ENCODE measurements around the gene TASP1. TPM values are rescaled to one million over a fixed set of nuclear protein-coding genes. Genes with fewer than 3 reads are reported as not detected.

The TASP1 gene
- total RNA-seq, 2 donors from 2014 or later: 5.2 to 7.2 TPM

DNA sequence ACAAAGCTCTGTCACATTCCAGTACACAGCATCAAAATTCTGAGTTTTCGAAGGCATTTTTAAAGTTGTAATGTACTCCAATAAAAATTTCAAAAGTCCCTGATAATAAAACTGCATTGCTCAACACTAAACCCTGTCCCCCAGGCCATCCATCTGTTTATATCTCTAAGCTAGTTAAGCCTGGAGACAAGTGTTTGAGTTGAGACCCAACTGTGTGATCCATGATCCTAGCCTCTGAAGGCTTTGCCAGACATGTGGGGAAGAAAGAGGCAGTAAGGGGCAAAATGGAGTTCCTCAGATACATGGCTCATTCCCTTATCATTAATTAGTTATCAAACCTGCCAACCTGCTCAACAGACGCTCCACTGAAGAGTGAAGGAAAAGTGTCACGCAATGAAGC, 219.3 kb downstream of the TASP1 start:
- TF ChIP-seq, protein P1, sequence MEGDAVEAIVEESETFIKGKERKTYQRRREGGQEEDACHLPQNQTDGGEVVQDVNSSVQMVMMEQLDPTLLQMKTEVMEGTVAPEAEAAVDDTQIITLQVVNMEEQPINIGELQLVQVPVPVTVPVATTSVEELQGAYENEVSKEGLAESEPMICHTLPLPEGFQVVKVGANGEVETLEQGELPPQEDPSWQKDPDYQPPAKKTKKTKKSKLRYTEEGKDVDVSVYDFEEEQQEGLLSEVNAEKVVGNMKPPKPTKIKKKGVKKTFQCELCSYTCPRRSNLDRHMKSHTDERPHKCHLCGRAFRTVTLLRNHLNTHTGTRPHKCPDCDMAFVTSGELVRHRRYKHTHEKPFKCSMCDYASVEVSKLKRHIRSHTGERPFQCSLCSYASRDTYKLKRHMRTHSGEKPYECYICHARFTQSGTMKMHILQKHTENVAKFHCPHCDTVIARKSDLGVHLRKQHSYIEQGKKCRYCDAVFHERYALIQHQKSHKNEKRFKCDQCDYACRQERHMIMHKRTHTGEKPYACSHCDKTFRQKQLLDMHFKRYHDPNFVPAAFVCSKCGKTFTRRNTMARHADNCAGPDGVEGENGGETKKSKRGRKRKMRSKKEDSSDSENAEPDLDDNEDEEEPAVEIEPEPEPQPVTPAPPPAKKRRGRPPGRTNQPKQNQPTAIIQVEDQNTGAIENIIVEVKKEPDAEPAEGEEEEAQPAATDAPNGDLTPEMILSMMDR (IDR thresholded peaks at IDR 0.05): no peak
- H3K4me3 ChIP-seq: no peak overlapping the region
- no peaks in the 10 kb centered on the region for H3K9me3 ChIP-seq
- DNase-seq (ENCODE audit: low spot score): no peak
- no peaks in the 10 kb centered on the region for H3K27me3 ChIP-seq
- no peak overlapping the region for H3K27ac ChIP-seq
- no peaks in the 10 kb centered on the region for H3K4me1 ChIP-seq
- peaks cover 7% of the 10 kb centered on the region for H3K36me3 ChIP-seq

DNA sequence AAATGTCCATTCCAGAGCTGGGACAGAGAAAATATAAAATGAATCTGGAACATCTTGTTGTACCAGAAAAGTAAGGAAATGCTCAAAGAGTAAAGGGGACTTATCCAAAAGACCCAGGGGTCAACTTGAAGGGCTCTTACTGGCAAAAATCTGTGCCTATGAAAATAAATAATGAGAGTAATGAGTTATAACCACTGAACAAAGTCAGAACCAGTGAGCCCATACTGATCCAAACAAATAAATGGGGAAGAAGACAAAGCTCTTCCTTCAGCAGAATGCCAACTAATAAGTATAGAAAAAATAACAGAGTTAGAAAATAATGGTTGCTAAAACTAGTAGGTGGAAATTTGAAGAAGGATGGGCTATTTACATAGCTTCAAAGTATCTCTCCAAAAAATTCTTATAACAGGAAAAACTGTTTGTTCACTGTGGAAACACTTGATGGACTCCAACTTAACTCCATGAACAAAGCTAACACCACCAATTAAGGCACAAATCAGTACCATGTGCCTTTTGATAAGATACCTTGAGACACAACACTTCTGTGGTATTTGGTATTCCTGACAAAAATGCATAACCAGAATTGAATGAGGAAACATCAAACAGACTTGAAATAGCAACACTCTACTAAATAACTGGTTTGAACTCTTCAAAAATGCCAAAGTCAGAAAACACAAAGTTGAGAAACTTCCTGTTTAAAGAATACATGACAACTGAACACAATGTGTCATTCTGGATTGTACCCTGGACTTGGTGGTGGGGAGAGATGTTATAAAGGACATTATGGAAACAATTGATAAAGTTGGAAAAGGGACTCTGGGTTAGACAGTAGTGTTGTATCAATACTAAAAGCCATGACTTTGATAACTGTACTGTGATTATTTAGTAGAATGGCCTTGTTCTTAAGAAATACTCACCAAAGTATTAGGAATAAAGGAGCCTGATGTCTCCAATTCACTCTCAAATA, 220.2 kb downstream of the TASP1 start:
- TF ChIP-seq, protein P1 (IDR thresholded peaks at IDR 0.05): no peak

DNA sequence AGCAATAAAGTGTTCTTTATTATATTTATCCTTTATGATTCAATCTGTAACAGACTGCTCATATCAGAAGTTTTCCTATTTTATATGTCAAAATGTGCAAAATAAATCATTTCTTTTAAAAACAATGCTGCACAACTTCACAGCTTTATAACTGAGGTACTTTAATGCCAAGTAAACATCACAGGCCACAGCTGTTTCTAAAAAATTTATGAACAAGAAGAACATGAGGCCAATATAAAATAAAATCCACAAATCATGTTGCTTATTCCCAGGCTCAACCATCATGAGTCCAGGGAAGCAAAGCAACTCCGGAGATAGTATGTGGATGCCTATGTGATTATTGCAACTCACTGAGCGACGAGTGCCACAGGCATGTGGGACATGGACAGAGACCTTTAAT, 222.2 kb downstream of the TASP1 start:
- no peaks in the 10 kb centered on the region for H3K4me1 ChIP-seq
- no peak overlapping the region for H3K27ac ChIP-seq
- H3K4me3 ChIP-seq: no peak overlapping the region
- no peaks in the 10 kb centered on the region for H3K9me3 ChIP-seq
- TF ChIP-seq, protein P1 (IDR thresholded peaks at IDR 0.05): no peak
- no peak for DNase-seq (ENCODE audit: low spot score)
- H3K27me3 ChIP-seq: no peaks in the 10 kb centered on the region
- H3K36me3 ChIP-seq: peaks cover 7% of the 10 kb centered on the region

More for the DNA sequence above, 220.2 kb downstream of the TASP1 start:
- DNase-seq (ENCODE audit: low spot score): no peak
- Histone ChIP-seq H3K27ac (no peak overlapping the region), H3K4me3 (no peak overlapping the region), H3K36me3 (peaks cover 7% of the 10 kb centered on the region), H3K9me3 (no peaks in the 10 kb centered on the region), H3K27me3 (no peaks in the 10 kb centered on the region), H3K4me1 (no peaks in the 10 kb centered on the region)

DNA sequence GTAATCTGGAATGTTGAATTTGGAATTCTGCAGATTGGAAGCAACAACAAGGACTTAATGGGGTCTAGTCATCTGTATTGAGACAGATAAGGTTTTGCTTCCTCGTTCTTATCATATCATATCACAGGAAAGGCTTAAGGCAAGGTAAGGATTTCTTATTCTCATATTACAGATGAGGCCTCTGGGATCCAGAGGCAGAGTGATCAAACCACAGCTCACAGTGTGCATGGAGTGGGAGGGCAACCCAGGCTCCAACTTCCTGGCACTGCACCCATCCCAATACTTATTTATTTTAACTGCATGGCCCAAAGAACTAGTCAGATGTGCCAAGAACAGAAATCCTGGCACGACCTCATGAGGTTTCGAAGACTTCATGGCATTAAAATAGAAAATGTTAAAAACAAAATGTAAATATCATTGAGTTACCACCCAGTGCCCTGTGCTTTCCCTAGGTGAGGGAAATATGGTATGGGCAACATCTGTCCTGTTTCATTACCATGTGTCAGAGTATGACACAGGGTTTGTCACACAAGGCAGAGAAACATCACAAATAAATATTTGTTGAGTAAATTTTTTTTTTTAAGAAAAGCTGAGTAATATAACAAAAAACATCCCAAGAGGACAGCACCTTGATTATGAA, 225.8 kb downstream of the TASP1 start:
- no peaks in the 10 kb centered on the region for H3K27me3 ChIP-seq
- no peak for DNase-seq (ENCODE audit: low spot score)
- no peak overlapping the region for H3K27ac ChIP-seq
- TF ChIP-seq, protein P1 (IDR thresholded peaks at IDR 0.05): no peak
- no peaks in the 10 kb centered on the region for H3K9me3 ChIP-seq
- peaks cover 7% of the 10 kb centered on the region for H3K36me3 ChIP-seq
- H3K4me1 ChIP-seq: no peaks in the 10 kb centered on the region
- H3K4me3 ChIP-seq: no peak overlapping the region

DNA sequence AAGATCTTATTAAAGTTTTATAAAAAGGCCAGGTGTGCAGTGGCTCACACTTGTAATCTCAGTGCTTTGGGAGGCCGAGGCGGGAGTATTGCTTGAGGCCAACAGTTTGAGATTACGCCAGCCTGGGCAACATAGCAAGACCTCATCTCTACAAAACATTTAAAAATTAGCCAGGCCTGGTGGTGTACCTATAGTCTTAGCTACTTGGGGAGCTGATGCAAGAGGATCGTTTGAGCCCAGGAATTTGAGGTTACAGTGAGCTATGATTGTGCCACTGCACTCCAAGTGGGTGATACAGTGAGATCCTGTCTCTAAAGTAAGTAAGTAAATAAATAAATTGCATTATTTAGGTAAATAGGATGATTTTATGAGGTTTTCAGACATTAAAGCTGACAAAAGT, 234.4 kb downstream of the TASP1 start:
- TF ChIP-seq, protein P1 (IDR thresholded peaks at IDR 0.05): no peak
- no peak for DNase-seq (ENCODE audit: low spot score)
- Histone ChIP-seq H3K4me3 (no peak overlapping the region), H3K27ac (no peak overlapping the region), H3K27me3 (no peaks in the 10 kb centered on the region), H3K9me3 (no peaks in the 10 kb centered on the region), H3K36me3 (no peaks in the 10 kb centered on the region), H3K4me1 (no peaks in the 10 kb centered on the region)
